Body of pancreas (tissue), 4 donors: ENCODE results near the gene SMC5. TPM values are rescaled to one million over a fixed set of nuclear protein-coding genes. Genes with fewer than 3 reads are reported as not detected.

Experiments
- ATAC-seq: fragments of 150-250 bp; one replicate; pipeline ENCODE4 v1.9.1; 2016
- DNase-seq, 4 donors: peaks; one replicate each; pipeline ENCODE4 v3.0.0-alpha.2; 2019
- H3K27ac ChIP-seq, 4 donors: fragments of 200-600 bp; sonication (generic); 1 replicate in 3 of 4; 2 replicates in 1 of 4; pipeline versions ENCODE4 v1.5.1 to v1.6.1; 2016 to 2019; ENCODE audit warnings: mild to moderate bottlenecking in 1 of 4, mixed read lengths in 1 of 4, moderate library complexity in 1 of 4
- H3K27me3 ChIP-seq, 2 donors: fragments of 200-600 bp; sonication (generic); one replicate each; pipeline ENCODE4 v1.6.0; 2016; ENCODE audit warnings: mild to moderate bottlenecking in 1 of 2
- H3K36me3 ChIP-seq, 2 donors: fragments of 200-600 bp; sonication (generic); replicated peaks in 1 of 2; 2 replicates each; pipeline ENCODE4 v1.5.1; 2016; ENCODE audit warnings: low read depth in 2 of 2; ENCODE audit not compliant: insufficient read depth in 1 of 2
- H3K4me1 ChIP-seq: fragments of 200-600 bp; sonication (generic); one replicate; pipeline ENCODE4 v1.6.0; 2016
- H3K4me3 ChIP-seq, 2 donors: fragments of 200-600 bp; sonication (generic); 1 replicate in 1 of 2; 2 replicates in 1 of 2; pipeline ENCODE4 v1.5.1; 2016 to 2019
- H3K9me3 ChIP-seq, 3 donors: fragments of 200-600 bp; sonication (generic); 1 replicate in 2 of 3; 2 replicates in 1 of 3; pipeline ENCODE4 v1.5.1; 2016
- CTCF ChIP-seq, 7 experiments: fragments of 450-650 bp in 4 of 7; fragments of 200-600 bp in 3 of 7; sonication (generic) in 3 of 7; IDR thresholded peaks; one replicate each; pipeline ENCODE4 v1.5.1; 2016 to 2019; ENCODE audit warnings: antibody characterized with exemption in 7 of 7
- POLR2A ChIP-seq, 3 donors: fragments of 450-650 bp; IDR thresholded peaks; one replicate each; pipeline ENCODE4 v1.6.1; 2016; ENCODE audit warnings: antibody characterized with exemption in 3 of 3, mild to moderate bottlenecking in 2 of 3
- WGBS, 2 donors: methylation state at CpG; one replicate each; pipeline ENCODE4 v1.1.5; 2017; 5-methylcytosine and 5-hydroxymethylcytosine counted together
- intact Hi-C: fragments of 100-400 bp; cut with DNase I; formaldehyde crosslinking; loops from one replicate; pipeline ENCODE4 v1.15.1; 2023
- small RNA-seq: library from RNA; depleted of rRNA; stranded (forward); fragments of <200 nt; gene quantifications from one replicate; pipeline ENCODE3, GENCODE V24; 2016
- total RNA-seq, 2 donors: library from RNA; depleted of rRNA; stranded (reverse); fragments of >200 nt; gene quantifications; one replicate each; pipeline ENCODE4 v1.1.0, GENCODE V29; 2016

SMC5 gene
- total RNA-seq, 2 donors from 2014 or later = 27.2 to 27.4 TPM

GRCh38 chr9:70403618-70404025 lies 144.8 kb downstream of the SMC5 start:
- H3K4me1 ChIP-seq = peaks cover 96% of the 10 kb centered on the region
- no peaks in the 10 kb centered on the region for H3K27me3 ChIP-seq
- H3K9me3 ChIP-seq = no peaks in the 10 kb centered on the region
- H3K36me3 ChIP-seq = no peaks in the 10 kb centered on the region
- ATAC-seq (peak; percentile 11), DNase-seq (no peak)
- no peak overlapping the region for H3K4me3 ChIP-seq
- peak overlapping the region in 3 of 4 donors; percentile 22 to 68 (median 48) for H3K27ac ChIP-seq
- intact Hi-C loops = loop anchor here (10.0 kb wide), 1 partner anchor 59 kb away; no protein-coding TSS in a partner anchor
- TF ChIP-seq POLR2A (IDR thresholded peaks at IDR 0.05) (no peak), CTCF (IDR thresholded peaks at IDR 0.05) (no peak)
- 43 to 48% methylated on average over 4 of the region's 4 CpGs for WGBS, 2 donors

DNA sequence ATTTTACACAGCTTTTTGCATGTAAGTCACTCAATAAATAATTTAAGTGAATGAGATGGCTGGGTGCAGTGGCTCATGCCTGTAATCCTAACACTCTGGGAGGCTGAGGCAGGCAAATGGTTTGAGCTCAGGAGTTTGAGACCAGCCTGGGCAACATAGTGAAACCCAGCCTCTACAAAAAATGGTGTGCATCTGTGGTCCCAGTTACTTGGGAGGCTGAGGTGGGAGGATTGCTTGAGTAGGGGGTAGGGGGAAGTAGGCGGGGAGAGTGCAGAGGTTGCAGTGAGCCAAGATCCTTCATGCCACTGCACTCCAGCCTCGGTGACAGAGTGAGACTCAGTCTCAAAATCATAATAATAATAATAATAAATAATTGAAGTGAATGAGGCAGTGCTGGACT lies 145.5 kb downstream of the SMC5 start:
- 76 to 92% methylated on average over 2 of the region's 2 CpGs for WGBS, 2 donors
- H3K27me3 ChIP-seq = no peaks in the 10 kb centered on the region
- no peak overlapping the region for H3K4me3 ChIP-seq
- DNase-seq = no peak
- H3K36me3 ChIP-seq = no peaks in the 10 kb centered on the region
- H3K9me3 ChIP-seq = no peaks in the 10 kb centered on the region
- peaks cover 92% of the 10 kb centered on the region for H3K4me1 ChIP-seq
- ATAC-seq = no peak
- peak overlapping the region in 3 of 4 donors; percentile 22 to 68 (median 48) for H3K27ac ChIP-seq
- intact Hi-C loops = loop anchor here (10.0 kb wide), 1 partner anchor 59 kb away; no protein-coding TSS in a partner anchor
- no peak for TF ChIP-seq POLR2A (IDR thresholded peaks at IDR 0.05)
- TF ChIP-seq CTCF (IDR thresholded peaks at IDR 0.05) = no peak

Small RNAs within 50 kb of the gene (small RNA-seq; reads per million reads assigned to genes)
- gene RF00019 = not detected

Other genes starting within 250 kb of the SMC5 start
- gene MAMDC2, start 215.1 kb upstream of the SMC5 start, total RNA-seq = 10 to 100 TPM in 1 of 2 donors, 1 to 10 TPM in 1; 4.0 to 17.1 TPM
- 10 to 100 TPM; 38.1 to 63.6 TPM for gene KLF9, start 155.7 kb downstream of the SMC5 start, total RNA-seq